ENCODE results near the gene ADGRV1. TPM values are rescaled to one million over a fixed set of nuclear protein-coding genes. Genes with fewer than 3 reads are reported as not detected.

ADGRV1 gene
- polyA plus RNA-seq, 1 donor from 2014 or later, result 3.7 TPM

GRCh38 chr5:90518661-90519060, 39.9 kb upstream of the ADGRV1 start:
- Histone ChIP-seq H3K9me2 (ENCODE audit: insufficient read depth, low read length) (no peaks in the 10 kb centered on the region), H3K27me3 (ENCODE audit: insufficient read depth, low read depth, low read length) (no peaks in the 10 kb centered on the region), H3K79me2 (replicated peaks; ENCODE audit: insufficient read depth, low read length) (no peaks in the 10 kb centered on the region), H2AFZ (ENCODE audit: low read depth, low read length) (no peak overlapping the region), H3K9me3 (ENCODE audit: low read length) (no peaks in the 10 kb centered on the region), H3K27ac (ENCODE audit: low read length) (no peak overlapping the region), H3K9ac (ENCODE audit: low read length) (no peak overlapping the region), H4K20me1 (ENCODE audit: insufficient read depth) (no peaks in the 10 kb centered on the region), H3F3A (ENCODE audit: insufficient read depth, low read length, poor library complexity, severe bottlenecking) (no peaks in the 10 kb centered on the region), H3K4me3 (ENCODE audit: low read length) (no peak overlapping the region), H3K4me2 (ENCODE audit: low read length) (no peak overlapping the region), H3K36me3 (ENCODE audit: insufficient read depth, low read length) (no peaks in the 10 kb centered on the region)
- TF ChIP-seq TAF1 (IDR thresholded peaks at IDR 0.05; ENCODE audit: low read depth), result no peak
- no peak for TF ChIP-seq REST (IDR thresholded peaks at IDR 0.05; ENCODE audit: borderline replicate concordance)
- TF ChIP-seq MXI1 (conservative IDR thresholded peaks at IDR 0.05; ENCODE audit: poor library complexity, severe bottlenecking), result no peak
- no peak for TF ChIP-seq RAD21 (conservative IDR thresholded peaks at IDR 0.05)
- TF ChIP-seq EZH2 (IDR thresholded peaks at IDR 0.05; ENCODE audit: borderline replicate concordance, insufficient read depth, low read length, poor library complexity, severe bottlenecking), result no peak
- TF ChIP-seq SMC3 (conservative IDR thresholded peaks at IDR 0.05; ENCODE audit: poor library complexity), result no peak
- no peak for TF ChIP-seq EP300 (conservative IDR thresholded peaks at IDR 0.05; ENCODE audit: poor library complexity, severe bottlenecking)
- TF ChIP-seq, protein P1, sequence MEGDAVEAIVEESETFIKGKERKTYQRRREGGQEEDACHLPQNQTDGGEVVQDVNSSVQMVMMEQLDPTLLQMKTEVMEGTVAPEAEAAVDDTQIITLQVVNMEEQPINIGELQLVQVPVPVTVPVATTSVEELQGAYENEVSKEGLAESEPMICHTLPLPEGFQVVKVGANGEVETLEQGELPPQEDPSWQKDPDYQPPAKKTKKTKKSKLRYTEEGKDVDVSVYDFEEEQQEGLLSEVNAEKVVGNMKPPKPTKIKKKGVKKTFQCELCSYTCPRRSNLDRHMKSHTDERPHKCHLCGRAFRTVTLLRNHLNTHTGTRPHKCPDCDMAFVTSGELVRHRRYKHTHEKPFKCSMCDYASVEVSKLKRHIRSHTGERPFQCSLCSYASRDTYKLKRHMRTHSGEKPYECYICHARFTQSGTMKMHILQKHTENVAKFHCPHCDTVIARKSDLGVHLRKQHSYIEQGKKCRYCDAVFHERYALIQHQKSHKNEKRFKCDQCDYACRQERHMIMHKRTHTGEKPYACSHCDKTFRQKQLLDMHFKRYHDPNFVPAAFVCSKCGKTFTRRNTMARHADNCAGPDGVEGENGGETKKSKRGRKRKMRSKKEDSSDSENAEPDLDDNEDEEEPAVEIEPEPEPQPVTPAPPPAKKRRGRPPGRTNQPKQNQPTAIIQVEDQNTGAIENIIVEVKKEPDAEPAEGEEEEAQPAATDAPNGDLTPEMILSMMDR (IDR thresholded peaks at IDR 0.05; ENCODE audit: poor library complexity, severe bottlenecking), result no peak
- no peak for TF ChIP-seq POLR2AphosphoS5 (IDR thresholded peaks at IDR 0.05)

DNA sequence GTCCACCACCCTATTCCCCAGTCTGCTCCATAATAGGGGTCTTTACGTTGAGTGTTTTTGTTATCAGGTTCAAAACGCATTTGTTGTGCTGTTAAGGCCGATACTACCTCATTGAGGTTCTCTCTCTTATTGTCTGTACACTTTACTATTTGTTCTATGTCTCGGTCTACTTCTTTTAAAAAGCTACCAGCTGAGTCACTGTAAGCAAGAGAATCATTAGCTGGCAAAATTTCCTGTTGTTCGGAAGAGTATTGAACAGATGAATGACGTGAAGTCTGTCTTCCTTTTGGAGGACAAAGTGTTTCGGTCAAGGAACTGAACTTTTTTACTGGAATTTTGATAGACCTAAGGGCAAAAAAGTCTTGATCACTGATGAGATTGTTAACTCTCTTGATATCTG, 39.5 kb upstream of the ADGRV1 start:
- no peaks in the 10 kb centered on the region for H4K20me1 ChIP-seq (ENCODE audit: insufficient read depth)
- no peak overlapping the region for H3K27ac ChIP-seq (ENCODE audit: low read length)
- H3K9me2 ChIP-seq (ENCODE audit: insufficient read depth, low read length), result no peaks in the 10 kb centered on the region
- TF ChIP-seq POLR2AphosphoS5 (IDR thresholded peaks at IDR 0.05) (no peak), EZH2 (IDR thresholded peaks at IDR 0.05; ENCODE audit: borderline replicate concordance, insufficient read depth, low read length, poor library complexity, severe bottlenecking) (no peak), RAD21 (conservative IDR thresholded peaks at IDR 0.05) (no peak), TAF1 (IDR thresholded peaks at IDR 0.05; ENCODE audit: low read depth) (no peak)
- TF ChIP-seq, protein P1 (IDR thresholded peaks at IDR 0.05; ENCODE audit: poor library complexity, severe bottlenecking), result no peak
- no peaks in the 10 kb centered on the region for H3K79me2 ChIP-seq (replicated peaks; ENCODE audit: insufficient read depth, low read length)
- no peaks in the 10 kb centered on the region for H3K27me3 ChIP-seq (ENCODE audit: insufficient read depth, low read depth, low read length)
- H3K4me3 ChIP-seq (ENCODE audit: low read length), result no peak overlapping the region
- H2AFZ ChIP-seq (ENCODE audit: low read depth, low read length), result no peak overlapping the region
- H3K36me3 ChIP-seq (ENCODE audit: insufficient read depth, low read length), result no peaks in the 10 kb centered on the region
- H3K4me2 ChIP-seq (ENCODE audit: low read length), result no peak overlapping the region
- no peaks in the 10 kb centered on the region for H3K9me3 ChIP-seq (ENCODE audit: low read length)
- H3K9ac ChIP-seq (ENCODE audit: low read length), result no peak overlapping the region
- H3F3A ChIP-seq (ENCODE audit: insufficient read depth, low read length, poor library complexity, severe bottlenecking), result no peaks in the 10 kb centered on the region

Measured in neural cell (in vitro differentiated cells).